Astrocyte (in vitro differentiated cells and primary cell): ENCODE results near the gene ATP13A4.

ENCODE experiments used
- CTCF ChIP-seq: IDR thresholded peaks from 2 replicates; pipeline ENCODE4 v1.5.1; 2011; ENCODE audit warnings: low read depth, mild to moderate bottlenecking, inconsistent platforms, low read length, moderate library complexity; ENCODE audit not compliant: insufficient read depth
- EZH2 ChIP-seq: IDR thresholded peaks from 2 replicates; pipeline ENCODE4 v1.6.1; 2012; ENCODE audit warnings: mild to moderate bottlenecking, low read length, inconsistent platforms; ENCODE audit not compliant: insufficient read depth

- TF ChIP-seq CTCF (no peak), EZH2 (no peak)
These were observed 197.4 kb downstream of the ATP13A4 start for GRCh38 chr3:193357291-193357690.
